Measurements from ENCODE around the gene DGKQ. TPM values are rescaled to one million over a fixed set of nuclear protein-coding genes. Genes with fewer than 3 reads are reported as not detected.
A peak's percentile ranks its signal among the peaks of the same experiment; 100 is the strongest.

The DGKQ gene
- total and polyA plus RNA-seq, 2 of the 13 experiments (the other 11 are each of a cell fraction or from before 2014, with no cell fraction given): 4.5 to 7.2 TPM

- TF ChIP-seq HNF1B (CRISPR knock-in tag; IDR thresholded peaks at IDR 0.05): 0 out of 2 replicates have a peak, but pooled peaks have one; percentile 43
Measured at GRCh38 chr4:1008840-1009541, 35.6 kb upstream of the DGKQ start (continued).

- Histone ChIP-seq H3K4me3 (replicated peaks in 1 of 3; ENCODE audit: insufficient read depth in 1 of 3, low read depth in 2 of 3, low read length in 3 of 3) (no peak overlapping the region), H3K27me3 (ENCODE audit: control insufficient read depth in 1 of 2, insufficient read depth in 2 of 2, low read length in 2 of 2) (peaks cover 9 to 38% of the 10 kb centered on the region in 2 experiments), H3K27ac (ENCODE audit: extremely low read length, insufficient read depth, low read length) (no peak overlapping the region), H3K9ac (ENCODE audit: insufficient read depth, low read depth, low read length) (no peak overlapping the region), H4K20me1 (ENCODE audit: insufficient read depth, low read length) (no peaks in the 10 kb centered on the region), H3K79me2 (ENCODE audit: insufficient read depth, low read length) (no peaks in the 10 kb centered on the region), H3K36me3 (replicated peaks in 1 of 2; ENCODE audit: control insufficient read depth in 1 of 2, insufficient read depth in 2 of 2, low read length in 2 of 2) (no peaks in the 10 kb centered on the region), H2AFZ (ENCODE audit: low read length) (no peak overlapping the region), H3K9me3 (ENCODE audit: low read length) (no peaks in the 10 kb centered on the region), H3K4me1 (ENCODE audit: insufficient read depth, low read length) (peaks cover 24% of the 10 kb centered on the region), H3K4me2 (ENCODE audit: low read depth, low read length) (no peak overlapping the region)
- no peak for FAIRE-seq
- ChIA-PET CTCF (ENCODE audit: low intra/inter-chr PET ratio, low total read pairs) (no interaction called here), POLR2A (interaction anchor here (1.1 kb wide), 1 partner anchor 11 kb away, joined by 3 read pairs; no protein-coding TSS in a partner anchor)
- no peak for ATAC-seq
- BruUV-seq (replicated peaks): no TSS peak
- intact Hi-C loops (cut with micrococcal nuclease; ENCODE audit: unreplicated experiment): no loop called here
- no peak for DNase-seq (ENCODE audit: low spot score)
- 49% methylated on average over 5 of the region's 5 CpGs for WGBS (ENCODE audit: low lambda C conversion rate)
- in situ Hi-C loops (cut with HindIII; ENCODE audit: extremely low pct_ligation_motif_present, low pct_unique_long_range_greater_than_20kb): no loop called here
- TF ChIP-seq ZNF282 (IDR thresholded peaks at IDR 0.05; ENCODE audit: partially characterized antibody) (no peak), GATA4 (IDR thresholded peaks at IDR 0.05; ENCODE audit: borderline replicate concordance, low read depth) (no peak), ZNF788 (CRISPR knock-in tag; IDR thresholded peaks at IDR 0.05; ENCODE audit: borderline replicate concordance) (no peak), ZNF501 (CRISPR knock-in tag; IDR thresholded peaks at IDR 0.05) (no peak), SSRP1 (CRISPR knock-in tag; IDR thresholded peaks at IDR 0.05) (no peak), ZMYM4 (CRISPR knock-in tag; IDR thresholded peaks at IDR 0.05) (no peak), KAT8 (CRISPR knock-in tag; IDR thresholded peaks at IDR 0.05) (no peak)
Measured at GRCh38 chr4:1006856-1007255, 33.5 kb upstream of the DGKQ start.
